GM18907 (cell line): ENCODE measurements around the gene FAM78B.

Experiments
- ATAC-seq: cut with Tn5 transposase; IDR thresholded peaks from one replicate; pipeline ENCODE4 v1.9.1; 2021; ENCODE audit warnings: mild to moderate bottlenecking, moderate library complexity; ENCODE audit not compliant: unreplicated experiment

The FAM78B gene, protein sequence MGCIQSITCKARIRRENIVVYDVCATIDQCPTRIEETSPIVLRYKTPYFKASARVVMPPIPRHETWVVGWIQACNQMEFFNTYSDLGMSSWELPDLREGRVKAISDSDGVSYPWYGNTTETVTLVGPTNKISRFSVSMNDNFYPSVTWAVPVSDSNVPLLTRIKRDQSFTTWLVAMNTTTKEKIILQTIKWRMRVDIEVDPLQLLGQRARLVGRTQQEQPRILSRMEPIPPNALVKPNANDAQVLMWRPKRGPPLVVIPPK

DNA sequence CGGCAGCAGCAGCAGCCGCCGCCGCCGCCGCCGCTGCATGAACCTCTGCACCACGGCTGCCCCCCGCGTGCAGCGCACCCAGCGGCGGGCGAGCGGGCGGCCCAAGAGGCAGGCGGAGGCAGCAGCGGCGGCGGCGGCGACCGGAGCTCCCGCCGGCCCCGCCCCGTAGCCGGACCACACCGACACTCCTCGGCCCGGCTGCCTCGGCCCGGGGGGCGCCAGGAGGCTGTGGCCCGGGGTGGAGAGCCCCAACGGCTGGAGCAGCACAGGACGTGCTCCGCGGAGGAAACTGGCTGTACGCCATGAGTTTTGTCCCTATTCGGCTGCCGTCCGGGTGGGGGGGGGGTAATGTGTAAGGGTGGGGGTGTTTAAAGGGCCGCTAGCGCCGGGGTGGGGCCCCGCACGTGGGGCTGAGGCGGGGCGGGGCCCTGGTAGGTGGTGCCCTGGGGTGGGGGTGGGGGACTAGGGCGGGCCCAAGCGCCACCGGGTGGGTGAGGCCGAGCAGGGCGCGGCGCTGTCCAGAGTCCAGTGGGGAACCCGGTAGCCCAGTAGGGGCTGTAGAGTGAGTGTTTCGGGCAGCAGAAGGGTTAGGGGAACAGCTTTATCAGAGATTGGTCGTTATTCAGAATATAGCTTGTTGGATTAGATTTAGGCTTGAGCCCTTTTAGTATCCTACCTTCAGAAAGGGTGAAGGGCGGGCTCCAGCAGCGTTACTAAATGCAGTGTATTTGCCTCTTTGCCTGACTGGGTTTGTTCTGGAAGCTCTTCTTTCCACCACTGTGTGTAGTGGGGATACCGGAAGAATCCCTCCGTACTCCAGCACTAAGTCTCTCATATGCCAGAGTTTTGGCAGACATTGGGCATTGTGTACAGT, at the start of gene FAM78B:
TSS of gene FAM78B (minus strand) at position 304 of the 874 bp plus-strand sequence. CDS start 753 bp downstream, outside the sequence.
- peak; percentile 47 for ATAC-seq

- ATAC-seq: no peak
Observed at GRCh38 chr1:166202546-166202945, 35.7 kb upstream of the FAM78B start.

DNA sequence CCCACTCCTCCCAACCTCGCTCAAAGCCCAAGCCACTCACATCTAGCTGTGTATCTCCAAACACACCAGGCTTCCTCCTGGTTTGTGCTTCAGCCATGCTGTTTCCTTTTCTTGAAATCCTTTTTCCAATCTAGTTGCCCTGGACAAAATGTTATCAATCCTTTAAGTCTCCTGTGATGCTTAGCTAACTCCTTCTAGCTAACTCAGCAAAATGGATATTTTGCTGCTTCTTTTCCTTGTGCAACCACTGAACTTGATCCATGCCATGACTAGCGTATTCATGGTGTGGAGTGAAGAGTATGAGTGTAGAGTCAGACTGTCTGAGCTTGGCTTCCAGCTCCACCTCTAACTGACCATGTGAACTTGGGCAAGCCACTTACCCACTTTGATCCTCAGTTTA, 33.9 kb upstream of the FAM78B start:
- ATAC-seq: no peak

GRCh38 chr1:166197597-166197996, 30.8 kb upstream of the FAM78B start:
- ATAC-seq: no peak

DNA sequence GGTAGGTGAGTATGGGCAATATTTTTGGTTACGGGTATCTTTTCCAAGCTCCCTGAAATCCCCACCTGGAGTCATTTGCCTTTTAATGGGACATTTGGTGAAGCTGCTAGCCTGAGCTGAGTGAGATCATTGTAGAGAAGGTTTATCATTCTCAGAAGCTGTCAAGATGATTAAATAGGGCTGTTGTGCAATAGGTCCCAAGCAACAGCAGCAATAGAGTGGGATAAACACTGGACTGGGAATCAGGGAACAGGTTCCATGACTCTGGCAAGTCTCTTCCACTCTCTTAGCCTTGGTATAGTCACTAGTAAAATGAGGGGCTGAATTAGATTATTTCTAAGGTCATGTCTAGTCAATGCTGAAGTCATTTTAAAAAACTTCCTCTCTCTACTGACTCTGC, 30.3 kb upstream of the FAM78B start:
- no peak for ATAC-seq

DNA sequence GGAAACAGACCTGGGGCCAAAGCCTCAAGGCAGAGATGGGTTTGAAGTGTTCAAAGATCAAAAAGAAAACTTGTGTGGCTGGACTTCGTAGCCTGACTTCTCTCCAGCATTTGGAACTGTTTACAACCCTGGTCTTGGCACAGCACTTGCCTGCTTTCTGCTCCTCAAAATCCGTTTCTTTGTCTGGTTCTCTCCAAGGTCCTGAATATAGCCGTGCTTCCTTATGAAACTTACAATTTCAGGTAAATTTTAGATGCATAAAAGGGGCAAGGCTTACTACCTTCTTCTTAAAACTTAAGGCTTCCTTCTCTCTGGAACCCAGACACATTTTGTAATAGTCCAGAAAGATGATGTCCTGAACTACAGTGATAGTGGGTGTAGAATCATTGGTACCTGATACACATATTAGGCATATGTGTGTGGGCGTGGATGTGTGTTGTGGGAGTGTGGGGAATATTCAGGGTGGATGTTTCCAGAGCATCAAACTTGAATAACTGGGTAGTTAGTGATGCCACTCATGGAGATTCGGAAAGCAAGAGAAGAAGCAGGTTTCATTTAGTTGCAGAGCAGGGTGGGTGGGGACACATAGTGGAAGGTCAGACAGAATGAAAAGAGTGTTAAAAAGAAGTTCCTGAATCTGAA, 26.4 kb upstream of the FAM78B start:
- ATAC-seq: no peak

DNA sequence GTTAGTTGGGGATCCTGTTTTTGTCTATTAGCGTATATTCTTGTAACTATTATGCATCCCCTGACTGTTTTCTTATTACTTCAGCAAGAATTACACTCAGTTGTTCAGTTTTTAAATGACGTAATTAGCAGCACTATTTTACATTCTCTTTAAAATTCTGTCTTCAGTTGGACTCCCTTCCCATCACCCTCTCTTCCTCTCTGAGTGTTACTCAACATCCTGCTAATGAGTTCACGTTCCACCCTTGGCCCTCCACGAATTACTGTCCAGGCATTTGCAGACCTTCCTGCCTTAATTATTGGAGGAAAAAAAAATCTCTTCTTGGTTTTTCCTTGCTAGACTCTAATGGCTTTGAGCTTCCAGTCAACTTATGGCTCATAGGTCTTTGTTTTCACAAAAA, 23.6 kb upstream of the FAM78B start:
- ATAC-seq: no peak

- no peak for ATAC-seq
Observed at GRCh38 chr1:166189126-166189525, 22.3 kb upstream of the FAM78B start.

DNA sequence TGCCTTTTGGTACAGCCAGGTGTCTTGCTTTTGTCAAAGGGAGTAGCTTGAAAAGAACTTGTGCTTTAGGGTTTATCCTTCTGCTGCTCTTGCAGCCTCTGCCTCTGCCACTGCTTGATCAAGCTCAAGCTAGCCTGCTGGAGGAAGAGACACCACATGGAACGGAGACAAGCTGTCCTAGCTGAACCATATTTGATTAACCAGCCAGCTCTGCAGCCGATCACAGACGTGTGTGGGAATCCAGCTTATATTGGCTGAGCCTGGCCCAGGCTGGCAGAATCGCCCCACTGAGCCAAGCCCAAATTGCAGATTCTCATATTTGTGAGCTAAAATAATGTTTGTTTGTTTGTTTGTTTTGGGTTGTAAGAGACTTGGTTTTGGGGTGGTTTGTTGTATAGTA, 18.7 kb upstream of the FAM78B start:
- ATAC-seq: no peak

DNA sequence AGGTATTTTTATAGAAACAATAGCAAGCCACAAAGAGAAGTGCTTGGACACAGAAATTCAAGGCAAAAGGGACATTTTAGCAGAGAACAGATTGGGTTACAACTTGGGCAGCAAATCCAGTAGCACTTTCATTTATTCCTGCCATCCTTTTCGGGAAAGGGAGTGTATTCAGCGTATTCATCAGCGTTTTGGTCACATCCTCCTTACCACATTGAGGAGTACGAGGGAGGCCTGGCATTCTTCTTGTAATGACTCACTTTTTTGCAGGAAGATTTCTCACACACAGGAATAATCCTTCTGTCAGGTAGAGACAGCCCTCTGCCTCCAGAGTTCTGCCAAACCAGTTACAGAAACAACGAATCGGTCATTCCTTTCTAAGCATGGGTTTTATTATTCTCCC, 18.1 kb upstream of the FAM78B start:
- no peak for ATAC-seq

- no peak for ATAC-seq
Observed at GRCh38 chr1:166184012-166184411, 17.2 kb upstream of the FAM78B start.

DNA sequence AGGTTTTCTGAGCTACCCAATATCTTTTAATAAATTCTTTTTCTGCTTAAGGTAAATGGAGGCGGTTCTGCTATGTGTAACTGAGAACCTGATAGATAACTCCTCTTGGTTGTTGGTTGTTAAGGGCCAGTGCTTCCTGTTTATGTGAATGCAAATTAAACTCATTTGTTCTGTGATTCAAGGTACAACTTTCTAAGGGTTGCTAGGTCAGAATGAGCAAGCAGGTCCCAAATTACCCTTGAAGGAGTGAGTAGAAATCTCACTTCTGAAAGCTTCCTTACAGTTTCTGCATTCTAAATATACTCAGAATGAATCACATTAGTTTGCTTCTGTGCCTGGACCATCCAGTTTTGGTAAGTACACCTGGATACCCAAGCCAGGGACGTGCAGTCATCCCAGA, 15.5 kb upstream of the FAM78B start:
- peak; percentile 45 for ATAC-seq

DNA sequence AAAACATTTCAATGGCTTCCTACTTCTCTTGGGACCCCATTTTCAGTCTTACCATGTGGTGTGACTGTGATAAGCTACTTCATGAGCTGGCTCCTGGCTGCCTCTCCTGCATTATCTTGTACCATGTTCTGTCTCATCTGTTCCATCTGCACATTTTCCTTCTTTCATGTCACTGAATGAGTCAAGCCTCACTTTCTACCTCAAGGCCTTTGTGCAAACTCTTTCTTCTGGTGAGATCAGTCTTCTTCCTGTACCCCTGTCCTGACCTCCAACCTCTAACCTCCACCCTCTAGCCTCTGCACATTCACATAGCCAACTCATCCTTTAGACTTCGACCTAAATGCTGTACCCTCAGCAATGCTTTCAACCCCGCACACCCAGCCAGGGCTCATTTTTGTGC, 9.6 kb upstream of the FAM78B start:
- no peak for ATAC-seq

DNA sequence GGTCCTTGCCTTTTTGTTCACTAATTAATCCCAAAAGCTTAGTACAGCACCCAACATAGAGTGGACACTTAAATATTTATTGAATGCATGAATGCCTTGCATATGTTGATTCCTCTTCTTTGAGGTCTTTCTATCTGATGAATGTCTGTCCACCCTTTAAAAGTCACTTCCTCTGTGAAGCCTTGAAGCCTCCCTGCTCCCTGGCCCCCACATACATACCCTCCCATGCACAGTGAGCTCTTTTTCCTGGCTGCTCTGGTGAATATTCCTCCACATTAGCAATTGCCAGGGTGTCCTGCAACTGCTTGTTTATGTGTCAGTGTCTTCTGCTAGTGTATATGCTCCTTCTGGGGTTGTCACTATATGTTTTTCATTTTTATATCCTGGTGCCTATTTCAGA, 8.2 kb upstream of the FAM78B start:
- ATAC-seq: no peak

- no peak for ATAC-seq
Observed at GRCh38 chr1:166174108-166174507, 7.3 kb upstream of the FAM78B start.

DNA sequence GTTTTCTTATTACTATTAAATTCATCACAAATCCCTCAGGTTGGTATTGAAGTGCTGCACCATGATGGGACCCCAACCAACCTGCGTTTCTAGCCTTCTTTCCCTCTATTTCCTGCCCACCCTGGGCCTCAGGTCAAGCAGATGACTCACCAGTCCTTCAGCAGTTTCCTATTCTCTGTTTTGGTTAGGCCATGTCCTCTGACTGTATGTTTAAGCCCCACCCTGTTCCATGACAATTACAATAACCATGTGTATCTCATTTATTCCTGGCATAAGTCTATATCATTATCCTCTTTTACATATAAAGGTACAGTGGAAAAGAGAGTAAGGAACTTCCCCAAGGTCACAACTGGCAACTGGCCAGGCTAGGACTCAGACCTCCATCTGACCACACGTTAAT, 5.3 kb upstream of the FAM78B start:
- ATAC-seq: no peak

DNA sequence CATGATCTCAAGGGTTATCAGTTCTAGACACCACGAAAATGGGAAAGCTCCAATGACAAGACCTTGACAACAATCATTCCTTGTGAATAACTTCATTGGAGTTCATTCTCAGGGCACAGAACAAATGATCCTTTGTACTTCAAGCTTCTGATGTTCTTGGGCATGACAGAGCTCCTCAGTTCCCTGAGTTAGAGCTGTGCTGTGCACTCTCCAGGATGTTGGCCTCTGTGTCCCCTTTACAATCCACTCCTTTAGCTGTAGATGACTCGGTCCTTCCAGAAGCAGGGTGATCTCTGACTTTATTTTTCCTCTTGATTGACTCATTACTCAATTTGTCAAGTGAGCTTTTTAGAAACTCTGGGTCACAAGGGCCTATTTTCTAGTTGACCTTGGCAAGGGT, 3.9 kb upstream of the FAM78B start:
- no peak for ATAC-seq

DNA sequence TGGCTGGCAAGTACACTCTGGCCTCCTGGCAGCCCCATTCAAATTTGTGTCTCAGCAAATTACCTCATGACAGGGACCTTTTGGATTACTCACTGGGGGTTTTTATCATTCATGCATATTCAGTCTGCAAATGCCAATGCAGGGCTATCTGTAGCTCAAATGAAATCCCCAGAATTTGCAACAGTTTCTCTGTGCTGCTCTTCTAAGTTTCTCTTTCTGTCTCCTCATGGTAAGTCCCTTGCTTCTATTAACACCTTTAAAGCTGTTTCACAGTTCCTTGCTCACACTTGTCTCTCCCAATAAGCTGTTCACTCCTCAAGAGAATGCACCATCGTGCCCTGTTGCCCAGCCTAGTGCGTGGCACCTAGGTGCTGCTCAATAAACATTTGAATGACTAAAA, 3.3 kb upstream of the FAM78B start:
- ATAC-seq: peak; percentile 62

DNA sequence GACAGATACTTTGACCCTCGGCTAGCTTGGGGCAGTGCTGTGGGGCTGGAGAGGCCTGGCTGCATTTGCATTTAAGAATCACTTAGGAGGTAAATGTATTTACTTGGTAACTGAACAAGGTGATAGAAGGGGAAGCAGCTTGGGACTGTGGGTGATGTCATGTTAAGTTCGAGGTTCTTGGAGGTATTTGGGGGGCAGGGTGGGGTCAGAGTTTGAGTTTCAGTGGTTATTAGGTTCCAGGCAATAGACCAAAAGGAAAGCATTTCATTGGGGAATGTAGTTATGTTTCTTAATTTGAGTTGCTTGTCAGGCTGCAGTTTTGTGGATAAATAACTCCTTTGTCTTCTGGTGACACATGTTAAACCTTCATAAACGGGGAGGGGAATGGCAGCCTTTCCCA, 2.4 kb upstream of the FAM78B start:
- no peak for ATAC-seq

GRCh38 chr1:166167572-166167925, 748 bp upstream of the FAM78B start:
- no peak for ATAC-seq

DNA sequence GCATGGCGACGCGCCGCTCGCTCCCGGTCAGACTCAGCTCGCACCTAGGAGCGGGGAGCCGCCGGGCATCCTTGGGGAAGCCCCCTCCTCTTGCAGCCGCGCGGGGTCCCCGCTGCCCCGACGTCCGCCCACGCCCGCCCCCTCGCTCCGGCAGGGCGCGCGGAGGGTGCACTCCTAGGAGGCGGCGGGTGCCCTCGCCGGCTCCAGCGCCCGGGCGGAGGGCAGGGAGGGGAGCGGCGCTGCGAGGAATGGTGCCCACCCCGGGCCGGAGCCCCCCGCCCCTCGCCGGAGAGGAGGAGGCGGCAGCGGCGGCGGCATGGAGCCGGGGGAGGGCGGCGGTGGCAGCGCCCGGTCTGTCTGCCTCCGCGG, 488 bp downstream of the FAM78B start:
- ATAC-seq: peak; percentile 4
